ENCODE measurements around the gene RABGAP1L.

The RABGAP1L gene

GRCh38 chr1:174358786-174359453 is 199.6 kb downstream of the RABGAP1L start:
- H3K79me2 ChIP-seq (ENCODE audit: insufficient read depth, low read length) = peaks cover 36% of the 10 kb centered on the region
- no peaks in the 10 kb centered on the region for H4K20me1 ChIP-seq (ENCODE audit: low read depth, low read length)
- no peak overlapping the region for H3K27ac ChIP-seq (ENCODE audit: low read depth, low read length)
- no peak for TF ChIP-seq EZH2phosphoT487 (conservative IDR thresholded peaks at IDR 0.05; ENCODE audit: low read length)
- TF ChIP-seq CTCF (IDR thresholded peaks at IDR 0.05; ENCODE audit: insufficient read depth, low read length, poor library complexity, severe bottlenecking) = no peak
- no peaks in the 10 kb centered on the region for H3K9me3 ChIP-seq (ENCODE audit: insufficient read depth, low read length)
- H3K9ac ChIP-seq (ENCODE audit: low read length) = no peak overlapping the region
- peaks cover 14% of the 10 kb centered on the region; the same call in 1 of the 2 replicates for H3K36me3 ChIP-seq (ENCODE audit: low read length)
- H3F3A ChIP-seq (ENCODE audit: insufficient read depth) = 0 out of 2 replicates have a peak, but pooled peaks cover 3% of the 10 kb centered on the region
- H3K27me3 ChIP-seq (ENCODE audit: low read length) = no peaks in the 10 kb centered on the region
- H3K4me2 ChIP-seq (ENCODE audit: low read depth, low read length, poor library complexity, severe bottlenecking) = no peak overlapping the region
- H3K4me3 ChIP-seq (ENCODE audit: insufficient read depth, low read length, poor library complexity, severe bottlenecking) = no peak overlapping the region
- H2AFZ ChIP-seq (ENCODE audit: low read depth, low read length, severe bottlenecking) = no peak overlapping the region
- no peaks in the 10 kb centered on the region for H3K9me2 ChIP-seq (replicated peaks; ENCODE audit: insufficient read depth, low read length)

- Histone ChIP-seq H3K4me3 (ENCODE audit: insufficient read depth, low read length, poor library complexity, severe bottlenecking) (no peak overlapping the region), H3K79me2 (ENCODE audit: insufficient read depth, low read length) (peaks cover 37% of the 10 kb centered on the region), H4K20me1 (ENCODE audit: low read depth, low read length) (no peaks in the 10 kb centered on the region), H3K4me2 (ENCODE audit: low read depth, low read length, poor library complexity, severe bottlenecking) (no peak overlapping the region), H3K9me2 (replicated peaks; ENCODE audit: insufficient read depth, low read length) (no peaks in the 10 kb centered on the region), H2AFZ (ENCODE audit: low read depth, low read length, severe bottlenecking) (no peak overlapping the region), H3K27ac (ENCODE audit: low read depth, low read length) (no peak overlapping the region), H3K9ac (ENCODE audit: low read length) (no peak overlapping the region), H3K36me3 (ENCODE audit: low read length) (peaks cover 14% of the 10 kb centered on the region; the same call in 1 of the 2 replicates), H3K27me3 (ENCODE audit: low read length) (no peaks in the 10 kb centered on the region), H3F3A (ENCODE audit: insufficient read depth) (0 out of 2 replicates have a peak, but pooled peaks cover 3% of the 10 kb centered on the region), H3K9me3 (ENCODE audit: insufficient read depth, low read length) (no peaks in the 10 kb centered on the region)
- TF ChIP-seq CTCF (IDR thresholded peaks at IDR 0.05; ENCODE audit: insufficient read depth, low read length, poor library complexity, severe bottlenecking) (no peak), EZH2phosphoT487 (conservative IDR thresholded peaks at IDR 0.05; ENCODE audit: low read length) (no peak)
Observed at GRCh38 chr1:174359454-174359805, 200.1 kb downstream of the RABGAP1L start.

- no peaks in the 10 kb centered on the region; the same call in 1 of the 2 replicates for H3F3A ChIP-seq (ENCODE audit: insufficient read depth)
Observed at GRCh38 chr1:174364996-174365736, 205.8 kb downstream of the RABGAP1L start.

More at GRCh38 chr1:174364996-174365736, 205.8 kb downstream of the RABGAP1L start:
- no peaks in the 10 kb centered on the region for H3K9me3 ChIP-seq (ENCODE audit: insufficient read depth, low read length)
- no peak overlapping the region for H2AFZ ChIP-seq (ENCODE audit: low read depth, low read length, severe bottlenecking)
- H3K4me3 ChIP-seq (ENCODE audit: insufficient read depth, low read length, poor library complexity, severe bottlenecking) = no peak overlapping the region
- peaks cover 58% of the 10 kb centered on the region for H3K79me2 ChIP-seq (ENCODE audit: insufficient read depth, low read length)
- H4K20me1 ChIP-seq (ENCODE audit: low read depth, low read length) = no peaks in the 10 kb centered on the region
- H3K9ac ChIP-seq (ENCODE audit: low read length) = no peak overlapping the region
- H3K4me2 ChIP-seq (ENCODE audit: low read depth, low read length, poor library complexity, severe bottlenecking) = no peak overlapping the region
- no peak overlapping the region for H3K27ac ChIP-seq (ENCODE audit: low read depth, low read length)
- TF ChIP-seq CTCF (IDR thresholded peaks at IDR 0.05; ENCODE audit: insufficient read depth, low read length, poor library complexity, severe bottlenecking) (no peak), EZH2phosphoT487 (conservative IDR thresholded peaks at IDR 0.05; ENCODE audit: low read length) (no peak)
- no peaks in the 10 kb centered on the region for H3K9me2 ChIP-seq (replicated peaks; ENCODE audit: insufficient read depth, low read length)
- H3K36me3 ChIP-seq (ENCODE audit: low read length) = no peaks in the 10 kb centered on the region
- H3K27me3 ChIP-seq (ENCODE audit: low read length) = no peaks in the 10 kb centered on the region
